Measurements from ENCODE around the gene MAN1A1.

- no peak for TF ChIP-seq CTCF (IDR thresholded peaks at IDR 0.05 in 8 of 11, conservative IDR thresholded peaks at IDR 0.05 in 3 of 11)
- TF ChIP-seq POLR2AphosphoS5 (IDR thresholded peaks at IDR 0.05): no peak
Observed at GRCh38 chr6:119255492-119255891, 94.1 kb downstream of the MAN1A1 start.

Data from spleen (tissue), 7 donors.